Bronchial epithelial cell (primary cell): ENCODE results near the gene ZNF217. TPM values are rescaled to one million over a fixed set of nuclear protein-coding genes. Genes with fewer than 3 reads are reported as not detected.
"Not testable (repeated sequence)": the region's sequence is repeated elsewhere in the genome, so short reads cannot be mapped to it uniquely, and the experiment has no call there.

Experiments used
- DNase-seq: peaks from one replicate; pipeline ENCODE4 v3.0.0-alpha.2; 2010; ENCODE audit warnings: low read depth
- FAIRE-seq: peaks from 2 replicates; lab custom pipeline; 2011; peaks lifted over from hg19 to GRCh38; lab: Jason Lieb, UNC
- H3K27me3 ChIP-seq: 2 replicates; pipeline ENCODE4 v1.5.1; 2011; ENCODE audit warnings: low read length; ENCODE audit not compliant: control insufficient read depth, insufficient read depth
- H3K36me3 ChIP-seq: 2 replicates; pipeline ENCODE4 v1.5.1; 2011; ENCODE audit warnings: low read length; ENCODE audit not compliant: control insufficient read depth, insufficient read depth
- H3K4me3 ChIP-seq: 2 replicates; pipeline ENCODE4 v1.5.1; 2011; ENCODE audit warnings: mild to moderate bottlenecking, low read depth, low read length, control low read depth
- CTCF ChIP-seq: IDR thresholded peaks from 2 replicates; pipeline ENCODE4 v1.5.1; 2011; ENCODE audit warnings: mild to moderate bottlenecking, moderate library complexity, low read length, control low read depth, inconsistent platforms; ENCODE audit not compliant: insufficient read depth, severe bottlenecking
- total RNA-seq: library from RNA; depleted of rRNA; stranded (reverse); fragments of >200 nt; gene quantifications from 2 replicates; pipeline ENCODE4 v1.2.1, GENCODE V29; 2014

Gene ZNF217
- total RNA-seq, 1 donor from 2014 or later = 24.7 TPM

- Histone ChIP-seq H3K36me3 (no peaks in the 10 kb centered on the region), H3K27me3 (no peaks in the 10 kb centered on the region), H3K4me3 (peak overlapping the region; percentile 8)
- TF ChIP-seq CTCF = no peak
- DNase-seq = peak; percentile 61
- no peak for FAIRE-seq
Measured at GRCh38 chr20:53609491-53610445, 16.1 kb upstream of the ZNF217 start.

- FAIRE-seq = no peak
- H3K4me3 ChIP-seq = no peak overlapping the region
- TF ChIP-seq CTCF = no peak
- H3K27me3 ChIP-seq = no peaks in the 10 kb centered on the region
- no peaks in the 10 kb centered on the region for H3K36me3 ChIP-seq
- DNase-seq = peak; percentile 80
Measured at GRCh38 chr20:53608456-53609452, 15.1 kb upstream of the ZNF217 start.

GRCh38 chr20:53608071-53608455 is 14.4 kb upstream of the ZNF217 start:
- DNase-seq = no peak
- Histone ChIP-seq H3K36me3 (no peaks in the 10 kb centered on the region), H3K4me3 (no peak overlapping the region), H3K27me3 (no peaks in the 10 kb centered on the region)
- no peak for FAIRE-seq
- TF ChIP-seq CTCF = no peak

GRCh38 chr20:53606364-53606985 is 12.8 kb upstream of the ZNF217 start:
- FAIRE-seq (no peak), DNase-seq (no peak)
- Histone ChIP-seq H3K27me3 (no peaks in the 10 kb centered on the region), H3K4me3 (no peak overlapping the region), H3K36me3 (no peaks in the 10 kb centered on the region)
- TF ChIP-seq CTCF = no peak

- H3K36me3 ChIP-seq, FAIRE-seq, H3K4me3 ChIP-seq, DNase-seq, H3K27me3 ChIP-seq: not testable (repeated sequence)
Measured at GRCh38 chr20:53605401-53605800, 11.8 kb upstream of the ZNF217 start.

- not testable (repeated sequence) for FAIRE-seq, H3K36me3 ChIP-seq, DNase-seq, H3K27me3 ChIP-seq, H3K4me3 ChIP-seq
Measured at GRCh38 chr20:53604846-53605245, 11.2 kb upstream of the ZNF217 start.
